Measurements from ENCODE around the gene MSH5. TPM values are rescaled to one million over a fixed set of nuclear protein-coding genes. Genes with fewer than 3 reads are reported as not detected.

MSH5 gene
- total and polyA plus RNA-seq, 2 donors (not counting 1 experiment from before 2014, with no cell fraction given): 4.3 to 6.0 TPM

DNA sequence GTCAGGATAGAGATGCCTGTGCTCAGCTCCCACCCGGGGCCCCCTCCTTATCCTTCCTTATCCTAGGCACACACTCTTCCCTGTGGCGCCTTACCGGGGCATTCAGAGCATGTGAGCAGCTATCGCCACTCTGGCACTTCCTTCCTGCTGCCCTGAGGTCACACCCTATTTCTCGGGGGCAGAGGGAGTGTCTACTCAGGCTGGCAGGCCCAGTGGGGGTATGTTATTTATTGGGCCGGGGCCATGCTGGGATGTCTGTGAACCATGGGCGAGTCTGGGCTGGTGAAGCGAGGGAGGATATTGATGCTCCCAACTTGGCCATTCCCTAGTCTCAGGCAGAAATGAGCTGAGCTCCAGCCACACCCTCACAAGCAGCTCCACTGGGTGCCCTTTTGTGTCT is 28.6 kb upstream of the MSH5 start:
- Histone ChIP-seq H3K4me3 (replicated peaks in 1 of 4; ENCODE audit: control extremely low read depth in 1 of 4, insufficient read depth in 1 of 4, low read depth in 3 of 4, low read length in 4 of 4) (no peak overlapping the region), H4K20me1 (ENCODE audit: control insufficient read depth, extremely low read depth, insufficient read depth, low read length) (no peaks in the 10 kb centered on the region), H3K36me3 (ENCODE audit: control insufficient read depth, insufficient read depth, low read length) (no peaks in the 10 kb centered on the region), H3K4me1 (ENCODE audit: control insufficient read depth, extremely low read depth, insufficient read depth, low read length) (no peaks in the 10 kb centered on the region), H3K79me2 (ENCODE audit: control insufficient read depth, insufficient read depth, low read length) (no peaks in the 10 kb centered on the region), H3K9me3 (ENCODE audit: control insufficient read depth, insufficient read depth, low read depth, low read length) (no peaks in the 10 kb centered on the region), H3K4me2 (ENCODE audit: extremely low read depth, insufficient read depth, low read length) (no peak overlapping the region), H3K27ac (ENCODE audit: insufficient read depth, low read length) (no peak overlapping the region), H3K9ac (ENCODE audit: insufficient read depth, low read length) (no peak overlapping the region), H2AFZ (ENCODE audit: low read length) (no peak overlapping the region), H3K27me3 (ENCODE audit: control insufficient read depth, insufficient read depth, low read length) (peaks cover 20% of the 10 kb centered on the region)
- DNase-seq (ENCODE audit: low read depth in 2 of 2): no peak
- TF ChIP-seq EZH2 (IDR thresholded peaks at IDR 0.05; ENCODE audit: low read length, missing control alignments): no peak
- TF ChIP-seq, protein P1, sequence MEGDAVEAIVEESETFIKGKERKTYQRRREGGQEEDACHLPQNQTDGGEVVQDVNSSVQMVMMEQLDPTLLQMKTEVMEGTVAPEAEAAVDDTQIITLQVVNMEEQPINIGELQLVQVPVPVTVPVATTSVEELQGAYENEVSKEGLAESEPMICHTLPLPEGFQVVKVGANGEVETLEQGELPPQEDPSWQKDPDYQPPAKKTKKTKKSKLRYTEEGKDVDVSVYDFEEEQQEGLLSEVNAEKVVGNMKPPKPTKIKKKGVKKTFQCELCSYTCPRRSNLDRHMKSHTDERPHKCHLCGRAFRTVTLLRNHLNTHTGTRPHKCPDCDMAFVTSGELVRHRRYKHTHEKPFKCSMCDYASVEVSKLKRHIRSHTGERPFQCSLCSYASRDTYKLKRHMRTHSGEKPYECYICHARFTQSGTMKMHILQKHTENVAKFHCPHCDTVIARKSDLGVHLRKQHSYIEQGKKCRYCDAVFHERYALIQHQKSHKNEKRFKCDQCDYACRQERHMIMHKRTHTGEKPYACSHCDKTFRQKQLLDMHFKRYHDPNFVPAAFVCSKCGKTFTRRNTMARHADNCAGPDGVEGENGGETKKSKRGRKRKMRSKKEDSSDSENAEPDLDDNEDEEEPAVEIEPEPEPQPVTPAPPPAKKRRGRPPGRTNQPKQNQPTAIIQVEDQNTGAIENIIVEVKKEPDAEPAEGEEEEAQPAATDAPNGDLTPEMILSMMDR (conservative IDR thresholded peaks at IDR 0.05 in 1 of 2, IDR thresholded peaks at IDR 0.05 in 1 of 2; ENCODE audit: low read depth in 1 of 2, low read length in 2 of 2): no peak

- Histone ChIP-seq H3K27ac (ENCODE audit: insufficient read depth, low read length) (no peak overlapping the region), H3K9me3 (ENCODE audit: control insufficient read depth, insufficient read depth, low read depth, low read length) (no peaks in the 10 kb centered on the region), H3K4me2 (ENCODE audit: extremely low read depth, insufficient read depth, low read length) (no peak overlapping the region), H3K79me2 (ENCODE audit: control insufficient read depth, insufficient read depth, low read length) (no peaks in the 10 kb centered on the region), H3K9ac (ENCODE audit: insufficient read depth, low read length) (no peak overlapping the region), H3K27me3 (ENCODE audit: control insufficient read depth, insufficient read depth, low read length) (peaks cover 20% of the 10 kb centered on the region), H3K36me3 (ENCODE audit: control insufficient read depth, insufficient read depth, low read length) (no peaks in the 10 kb centered on the region), H2AFZ (ENCODE audit: low read length) (no peak overlapping the region), H4K20me1 (ENCODE audit: control insufficient read depth, extremely low read depth, insufficient read depth, low read length) (no peaks in the 10 kb centered on the region), H3K4me1 (ENCODE audit: control insufficient read depth, extremely low read depth, insufficient read depth, low read length) (no peaks in the 10 kb centered on the region), H3K4me3 (replicated peaks in 1 of 4; ENCODE audit: control extremely low read depth in 1 of 4, insufficient read depth in 1 of 4, low read depth in 3 of 4, low read length in 4 of 4) (no peak overlapping the region)
- TF ChIP-seq, protein P1 (conservative IDR thresholded peaks at IDR 0.05 in 1 of 2, IDR thresholded peaks at IDR 0.05 in 1 of 2; ENCODE audit: low read depth in 1 of 2, low read length in 2 of 2): no peak
- TF ChIP-seq EZH2 (IDR thresholded peaks at IDR 0.05; ENCODE audit: low read length, missing control alignments): no peak
- DNase-seq (ENCODE audit: low read depth in 2 of 2): no peak
Measured at GRCh38 chr6:31712296-31712695, 27.5 kb upstream of the MSH5 start.

DNA sequence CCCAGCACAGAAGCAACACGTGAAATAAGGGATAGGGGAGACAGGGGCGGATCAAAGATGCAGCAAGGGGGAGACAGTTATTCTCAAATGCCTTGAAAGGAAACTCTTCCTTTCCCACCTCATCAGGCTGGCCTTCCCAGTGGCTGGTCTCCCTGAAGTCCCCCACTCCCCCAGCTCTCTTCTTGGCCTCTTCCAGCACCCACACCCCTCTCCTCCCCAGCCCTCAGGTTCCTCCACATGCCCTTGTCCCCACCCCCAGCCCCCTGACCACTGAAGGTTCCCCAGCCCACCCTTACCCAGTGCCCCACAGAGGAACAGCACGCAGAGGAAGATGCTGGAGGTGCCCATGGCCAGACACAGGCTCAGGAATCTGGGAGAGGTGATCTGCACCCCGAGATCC is 26.3 kb upstream of the MSH5 start:
- Histone ChIP-seq H3K27me3 (ENCODE audit: control insufficient read depth, insufficient read depth, low read length) (peaks cover 24% of the 10 kb centered on the region), H3K4me2 (ENCODE audit: extremely low read depth, insufficient read depth, low read length) (no peak overlapping the region), H2AFZ (ENCODE audit: low read length) (no peak overlapping the region), H3K36me3 (ENCODE audit: control insufficient read depth, insufficient read depth, low read length) (no peaks in the 10 kb centered on the region), H3K9ac (ENCODE audit: insufficient read depth, low read length) (no peak overlapping the region), H3K9me3 (ENCODE audit: control insufficient read depth, insufficient read depth, low read depth, low read length) (no peaks in the 10 kb centered on the region), H3K27ac (ENCODE audit: insufficient read depth, low read length) (no peak overlapping the region), H3K79me2 (ENCODE audit: control insufficient read depth, insufficient read depth, low read length) (no peaks in the 10 kb centered on the region), H3K4me1 (ENCODE audit: control insufficient read depth, extremely low read depth, insufficient read depth, low read length) (no peaks in the 10 kb centered on the region), H3K4me3 (replicated peaks in 1 of 4; ENCODE audit: control extremely low read depth in 1 of 4, insufficient read depth in 1 of 4, low read depth in 3 of 4, low read length in 4 of 4) (no peak overlapping the region), H4K20me1 (ENCODE audit: control insufficient read depth, extremely low read depth, insufficient read depth, low read length) (no peaks in the 10 kb centered on the region)
- no peak for DNase-seq (ENCODE audit: low read depth in 2 of 2)
- TF ChIP-seq, protein P1 (conservative IDR thresholded peaks at IDR 0.05 in 1 of 2, IDR thresholded peaks at IDR 0.05 in 1 of 2; ENCODE audit: low read depth in 1 of 2, low read length in 2 of 2): no peak
- TF ChIP-seq EZH2 (IDR thresholded peaks at IDR 0.05; ENCODE audit: low read length, missing control alignments): no peak

Data from fibroblast of lung (primary cell).